GM18517 (cell line): ENCODE data around the gene TTC17.
A peak's percentile ranks its signal among the peaks of the same experiment; 100 is the strongest.
"Not testable (repeated sequence)": the region's sequence is repeated elsewhere in the genome, so short reads cannot be mapped to it uniquely, and the experiment has no call there.

Experiments
- ATAC-seq: cut with Tn5 transposase; IDR thresholded peaks from one replicate; pipeline ENCODE4 v1.9.1; 2021; ENCODE audit warnings: mild to moderate bottlenecking, moderate library complexity; ENCODE audit not compliant: unreplicated experiment

The TTC17 gene

DNA sequence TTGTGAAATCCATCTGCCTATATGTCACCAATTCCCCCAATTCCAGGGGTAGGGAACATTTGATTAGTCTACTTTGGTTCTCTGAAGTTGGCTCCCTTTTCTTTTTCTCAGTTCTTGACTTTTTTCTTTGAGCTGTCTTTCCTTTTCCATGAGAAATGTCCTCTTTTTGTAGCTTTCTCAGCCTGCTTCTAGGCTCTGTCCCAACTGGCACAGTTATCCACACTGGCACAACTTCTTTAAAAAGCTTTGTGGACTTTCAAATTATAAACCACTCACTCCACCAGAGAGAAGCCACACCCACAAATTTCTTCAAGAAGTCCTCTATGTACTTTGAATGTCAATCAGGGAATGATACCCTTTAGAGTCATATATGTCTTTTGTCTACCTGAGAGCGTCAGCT, 100.5 kb downstream of the TTC17 start:
- ATAC-seq: no peak

DNA sequence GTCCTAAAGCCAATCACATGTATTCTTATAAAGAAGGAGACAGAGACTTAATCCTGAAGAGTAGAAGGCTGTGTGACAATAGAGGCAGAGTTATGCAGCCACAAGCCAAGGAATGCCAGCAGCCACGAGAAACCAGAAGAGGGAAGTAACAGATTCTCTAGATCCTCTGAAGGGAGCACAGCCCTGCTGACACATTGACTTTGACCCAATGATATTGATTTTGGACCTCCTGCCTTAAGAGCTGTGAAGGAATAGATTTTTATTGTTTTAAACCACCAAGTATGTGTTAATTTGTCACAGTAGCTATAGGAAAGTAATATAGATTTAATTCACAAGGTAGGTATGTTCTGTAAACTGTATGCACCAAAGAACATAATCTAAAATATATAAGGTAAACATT, 103.6 kb downstream of the TTC17 start:
- no peak for ATAC-seq

- no peak for ATAC-seq
Measured at GRCh38 chr11:43467958-43468357, 109.2 kb downstream of the TTC17 start.

GRCh38 chr11:43477491-43477890, 118.8 kb downstream of the TTC17 start:
- ATAC-seq: not testable (repeated sequence)

- ATAC-seq: no peak
Measured at GRCh38 chr11:43486141-43486540, 127.4 kb downstream of the TTC17 start.

DNA sequence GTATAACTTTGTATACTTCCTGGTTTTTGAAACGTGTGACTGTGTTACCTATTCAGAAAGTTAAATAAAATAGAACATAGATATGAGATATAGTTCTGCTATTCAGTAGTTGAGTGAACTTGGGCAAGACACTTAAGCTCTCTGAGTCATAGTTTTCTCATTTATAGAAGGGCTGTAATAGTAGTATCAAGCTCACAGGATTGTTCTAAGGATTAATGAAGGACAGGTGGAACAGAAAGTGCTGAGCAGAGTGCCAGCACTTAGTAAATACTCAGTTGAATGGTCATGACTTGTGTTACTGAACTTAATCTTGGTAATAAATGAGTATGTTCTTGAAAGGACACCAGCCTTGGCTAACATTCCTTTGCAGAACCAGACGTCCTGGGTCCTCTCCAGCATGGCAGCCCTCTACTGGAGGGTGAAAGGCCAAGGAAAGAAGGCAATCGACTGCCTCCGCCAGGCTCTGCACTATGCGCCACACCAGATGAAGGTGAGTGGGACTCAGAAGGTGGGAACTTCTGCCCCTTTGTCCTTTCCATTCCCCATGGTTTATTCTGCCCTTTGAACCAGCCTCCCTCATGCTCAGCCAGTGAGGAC, 131.2 kb downstream of the TTC17 start:
- no peak for ATAC-seq

DNA sequence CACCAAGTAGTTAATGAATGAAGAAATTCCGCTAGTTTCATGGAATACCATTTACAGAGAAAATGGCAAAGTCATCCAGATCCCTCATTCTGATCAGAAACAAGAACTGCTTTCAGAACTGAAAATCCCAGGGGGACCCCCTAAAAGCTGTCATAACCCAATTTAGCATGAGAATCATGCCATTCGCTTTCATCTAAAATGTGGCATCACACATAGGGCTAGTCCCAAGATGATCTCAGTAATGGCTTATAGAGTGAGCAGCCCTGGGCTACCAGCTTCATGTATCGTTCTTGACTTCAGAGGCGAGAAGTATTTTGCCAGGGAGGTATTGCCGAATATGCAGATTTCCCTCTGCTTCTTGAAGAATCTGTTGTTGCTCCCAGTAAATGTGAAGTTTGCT, 134.0 kb downstream of the TTC17 start:
- no peak for ATAC-seq

- ATAC-seq: no peak
Measured at GRCh38 chr11:43493431-43493830, 134.7 kb downstream of the TTC17 start.

GRCh38 chr11:43497144-43497543, 138.4 kb downstream of the TTC17 start:
- ATAC-seq: no peak

GRCh38 chr11:43498561-43498960, 139.8 kb downstream of the TTC17 start:
- no peak for ATAC-seq

DNA sequence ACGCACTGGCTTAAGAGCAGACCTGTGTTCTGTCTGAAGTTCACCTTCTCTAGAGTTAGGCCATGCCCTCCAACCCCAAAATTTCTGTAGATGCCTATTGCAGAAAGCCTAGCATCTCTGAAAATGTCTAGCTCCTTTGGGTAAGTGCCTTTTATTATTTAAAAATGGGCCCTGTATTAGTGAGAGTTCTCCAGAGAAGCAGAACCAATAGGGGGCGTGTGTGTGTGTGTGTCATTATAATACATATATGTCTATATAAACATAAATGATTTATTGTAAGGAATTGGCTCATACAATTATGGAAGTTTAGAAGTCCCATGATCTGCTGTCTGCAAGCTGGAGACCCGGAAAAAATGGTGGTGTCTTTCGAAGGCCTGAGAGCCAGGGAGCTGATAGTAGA, 144.7 kb downstream of the TTC17 start:
- no peak for ATAC-seq

GRCh38 chr11:43504316-43504950, 145.7 kb downstream of the TTC17 start:
- ATAC-seq: no peak

GRCh38 chr11:43505171-43505570, 146.5 kb downstream of the TTC17 start:
- ATAC-seq: no peak

GRCh38 chr11:43507171-43507570, 148.5 kb downstream of the TTC17 start:
- ATAC-seq: no peak

GRCh38 chr11:43508511-43508918, 149.8 kb downstream of the TTC17 start:
- no peak for ATAC-seq

GRCh38 chr11:43511959-43512358, 153.2 kb downstream of the TTC17 start:
- no peak for ATAC-seq

GRCh38 chr11:43515090-43515489, 156.4 kb downstream of the TTC17 start:
- ATAC-seq: no peak

DNA sequence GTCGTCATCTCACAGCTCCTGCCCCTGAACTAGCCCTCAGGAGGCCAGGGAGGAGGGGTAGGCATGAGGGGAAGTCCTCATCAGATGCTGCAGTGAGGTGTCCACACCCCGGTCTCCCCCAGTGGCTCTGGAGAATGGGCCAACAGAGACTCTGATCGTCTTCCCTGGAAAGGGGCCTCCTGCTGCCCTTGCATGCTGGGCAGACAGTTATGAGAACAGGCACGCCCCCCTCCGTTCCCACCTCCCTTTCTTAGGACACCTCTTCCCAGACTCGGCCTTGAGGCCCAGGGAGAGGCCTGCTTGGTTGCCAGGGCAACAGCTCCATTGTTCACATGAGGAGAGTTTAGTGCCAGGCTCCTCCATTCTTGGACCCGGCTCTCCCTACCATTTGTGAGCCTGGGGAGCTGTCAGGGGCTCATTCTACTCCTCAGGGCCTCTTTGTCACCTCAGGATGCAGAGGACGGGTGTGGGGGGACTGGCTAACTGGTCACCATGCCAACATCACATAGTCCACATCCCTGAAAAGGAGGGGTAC, 157.7 kb downstream of the TTC17 start:
- no peak for ATAC-seq

DNA sequence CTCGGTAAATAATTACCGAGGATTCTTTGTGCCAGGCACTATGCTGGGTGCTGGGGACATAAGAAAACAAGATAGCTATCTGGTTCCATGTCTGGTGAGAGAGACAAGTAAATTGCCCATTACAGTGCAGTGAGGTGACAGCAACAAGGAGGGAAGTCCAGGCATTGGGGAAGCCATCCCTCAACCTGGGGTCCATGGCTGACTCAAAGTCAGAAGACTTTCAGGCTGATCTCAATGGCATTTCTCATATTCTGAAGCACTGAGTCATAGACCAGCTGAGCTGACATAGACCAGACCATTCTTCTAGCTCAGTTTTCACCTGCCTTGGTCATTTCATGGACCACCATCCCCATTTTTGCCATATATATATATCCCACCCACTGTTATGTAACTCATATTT, 158.8 kb downstream of the TTC17 start:
- no peak for ATAC-seq

DNA sequence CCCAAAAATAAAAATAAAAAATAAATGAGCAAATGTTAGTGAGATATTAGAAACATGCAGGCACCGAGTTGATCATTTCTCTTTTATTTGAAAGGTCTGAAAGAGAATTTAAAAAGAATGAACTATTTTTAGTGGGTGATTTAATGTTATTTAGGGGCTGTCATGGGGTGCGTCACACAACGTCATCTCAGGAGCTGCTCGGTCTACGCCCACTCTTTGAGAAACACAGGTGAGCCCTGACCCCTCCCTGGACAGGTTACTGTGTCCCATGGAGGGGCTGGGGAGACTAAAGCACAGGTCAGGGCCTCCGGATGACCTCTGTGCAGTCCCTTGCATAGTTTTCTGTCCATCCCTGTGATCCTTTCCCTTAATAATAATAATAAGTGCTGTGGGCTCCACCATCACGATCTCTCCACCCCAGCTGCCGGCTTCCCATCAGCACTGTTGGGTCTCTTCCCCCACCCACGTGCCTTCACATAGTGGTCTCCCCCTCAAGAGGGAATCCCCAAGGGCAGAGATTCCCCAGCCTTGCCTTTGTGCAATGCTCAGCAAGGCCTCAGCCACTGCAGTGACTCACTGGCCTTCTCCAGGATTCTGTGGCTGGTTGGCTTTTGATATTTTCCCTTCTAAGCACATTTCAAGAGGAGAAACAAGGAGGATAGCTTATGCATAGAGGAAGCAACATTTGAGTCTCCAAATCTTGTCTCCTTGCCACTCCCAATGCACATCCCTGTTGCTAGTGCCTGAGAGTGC, 159.9 kb downstream of the TTC17 start:
- no peak for ATAC-seq

- no peak for ATAC-seq
Measured at GRCh38 chr11:43521471-43521870, 162.8 kb downstream of the TTC17 start.

DNA sequence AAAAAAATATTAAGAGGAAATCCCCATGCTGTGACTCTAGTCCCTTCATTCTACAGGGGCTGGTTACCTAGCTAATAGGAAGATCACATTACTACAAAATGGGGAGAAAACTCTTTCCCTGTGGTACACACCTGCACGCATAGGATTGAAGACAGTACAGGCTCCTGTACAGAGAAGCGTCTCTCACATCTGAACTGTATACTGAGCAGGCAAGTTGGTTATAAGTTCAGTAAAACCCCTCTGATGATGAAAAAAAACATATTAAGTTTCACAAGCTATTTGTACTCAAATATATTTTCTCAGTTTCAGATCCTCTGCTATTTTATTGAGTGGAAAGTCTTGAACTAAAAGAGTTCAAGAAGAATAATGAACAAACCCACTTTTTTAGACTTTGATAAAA, 164.9 kb downstream of the TTC17 start:
- ATAC-seq: peak; percentile 67
